Measurements from ENCODE around the gene LCE2B.

Gene LCE2B

DNA sequence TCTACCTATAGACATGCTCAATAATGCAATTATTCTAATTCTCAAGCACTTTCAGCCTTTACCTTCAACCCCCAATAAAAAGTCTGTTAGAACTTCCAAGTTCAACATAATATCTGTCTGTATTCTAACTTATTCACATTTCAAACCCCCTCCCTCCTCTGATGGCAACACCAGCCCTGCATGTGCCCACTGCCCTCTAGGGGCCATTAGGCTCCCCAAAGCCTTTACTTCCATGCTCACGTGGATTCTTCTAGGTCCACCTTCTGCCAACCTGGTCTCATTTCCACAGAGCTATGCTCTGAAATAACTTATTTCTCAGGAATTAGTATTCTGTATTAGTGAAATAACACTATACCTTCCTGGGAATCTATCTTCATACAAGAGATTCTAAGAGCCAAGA is 49.7 kb downstream of the LCE2B start:
- DNase-seq (ENCODE audit: low read depth), result no peak
